Left renal cortex interstitium (tissue), 4 donors: ENCODE data around the gene TBC1D16. TPM values are rescaled to one million over a fixed set of nuclear protein-coding genes. Genes with fewer than 3 reads are reported as not detected.

Experiments used
- DNase-seq, 4 donors: peaks; one replicate each; pipeline ENCODE4 v3.0.0-alpha.2; 2013; ENCODE audit warnings: low read depth in 4 of 4, low spot score in 2 of 4, missing footprints in 1 of 4
- polyA plus RNA-seq, 4 donors: library from polyadenylated mRNA; unstranded; fragments of 120-200 nt; gene quantifications; one replicate each; pipeline ENCODE4 v1.2.1, GENCODE V29; 2013; ENCODE audit not compliant: insufficient read length in 4 of 4

Gene TBC1D16, protein sequence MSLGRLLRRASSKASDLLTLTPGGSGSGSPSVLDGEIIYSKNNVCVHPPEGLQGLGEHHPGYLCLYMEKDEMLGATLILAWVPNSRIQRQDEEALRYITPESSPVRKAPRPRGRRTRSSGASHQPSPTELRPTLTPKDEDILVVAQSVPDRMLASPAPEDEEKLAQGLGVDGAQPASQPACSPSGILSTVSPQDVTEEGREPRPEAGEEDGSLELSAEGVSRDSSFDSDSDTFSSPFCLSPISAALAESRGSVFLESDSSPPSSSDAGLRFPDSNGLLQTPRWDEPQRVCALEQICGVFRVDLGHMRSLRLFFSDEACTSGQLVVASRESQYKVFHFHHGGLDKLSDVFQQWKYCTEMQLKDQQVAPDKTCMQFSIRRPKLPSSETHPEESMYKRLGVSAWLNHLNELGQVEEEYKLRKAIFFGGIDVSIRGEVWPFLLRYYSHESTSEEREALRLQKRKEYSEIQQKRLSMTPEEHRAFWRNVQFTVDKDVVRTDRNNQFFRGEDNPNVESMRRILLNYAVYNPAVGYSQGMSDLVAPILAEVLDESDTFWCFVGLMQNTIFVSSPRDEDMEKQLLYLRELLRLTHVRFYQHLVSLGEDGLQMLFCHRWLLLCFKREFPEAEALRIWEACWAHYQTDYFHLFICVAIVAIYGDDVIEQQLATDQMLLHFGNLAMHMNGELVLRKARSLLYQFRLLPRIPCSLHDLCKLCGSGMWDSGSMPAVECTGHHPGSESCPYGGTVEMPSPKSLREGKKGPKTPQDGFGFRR
- 10 to 100 TPM; 28.0 to 37.1 (median 33.9) TPM for polyA plus RNA-seq

- no peak for DNase-seq
Observed at GRCh38 chr17:80035687-80035936, at the start of gene TBC1D16. Gene TBC1D16 (minus strand): TSS chr17:80035872. CDS start chr17:80013547, 22,325 bp downstream.

DNA sequence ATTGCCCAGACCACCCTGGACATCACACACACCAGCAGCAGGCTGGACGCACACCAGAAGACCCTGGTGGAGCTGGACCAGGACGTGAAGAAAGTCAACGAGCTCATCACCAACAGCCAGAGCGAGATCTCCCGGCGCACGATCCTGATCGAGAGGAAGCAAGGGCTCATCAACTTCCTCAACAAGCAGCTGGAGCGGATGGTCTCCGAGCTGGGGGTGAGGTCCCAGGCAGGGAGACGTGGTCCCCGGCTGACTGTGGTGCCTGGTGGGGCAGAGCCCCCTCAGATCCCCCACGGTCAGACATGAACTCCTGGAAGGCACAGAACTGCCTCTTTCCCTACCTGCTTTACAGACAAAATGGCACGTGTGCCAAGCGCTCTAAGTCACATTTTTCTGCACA, 49.1 kb upstream of the TBC1D16 start:
- DNase-seq: no peak

DNA sequence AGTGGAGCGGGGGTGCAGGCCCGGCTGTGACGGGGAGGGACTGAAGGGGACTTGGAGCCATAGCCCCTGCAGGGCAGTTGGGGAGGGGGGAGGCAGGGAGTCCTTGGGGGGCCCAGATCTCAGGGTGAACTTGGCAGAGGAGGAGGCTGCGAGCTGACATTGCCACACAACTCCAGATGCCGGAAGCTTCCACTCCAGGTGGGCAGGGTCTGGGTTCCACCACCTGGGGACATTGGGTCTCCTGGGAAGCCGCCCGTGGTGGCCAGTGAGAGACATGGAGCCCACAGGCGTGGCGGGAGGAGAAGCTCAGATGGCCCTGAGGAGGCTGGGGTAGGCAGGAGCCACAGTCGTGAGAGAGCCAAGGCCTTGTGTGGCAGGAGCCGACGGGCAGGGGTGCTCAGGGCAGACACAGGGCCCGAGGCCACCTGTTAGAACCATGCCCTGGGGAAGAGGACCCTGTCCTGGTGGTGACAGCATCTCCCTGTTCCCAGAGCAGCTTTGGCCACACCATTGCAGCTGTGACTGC, 47.5 kb upstream of the TBC1D16 start:
- DNase-seq: no peak

GRCh38 chr17:80082403-80083135, 46.9 kb upstream of the TBC1D16 start:
- DNase-seq: no peak

GRCh38 chr17:80081596-80081995, 45.9 kb upstream of the TBC1D16 start:
- no peak for DNase-seq

- DNase-seq: no peak
Observed at GRCh38 chr17:80080081-80080480, 44.4 kb upstream of the TBC1D16 start.

DNA sequence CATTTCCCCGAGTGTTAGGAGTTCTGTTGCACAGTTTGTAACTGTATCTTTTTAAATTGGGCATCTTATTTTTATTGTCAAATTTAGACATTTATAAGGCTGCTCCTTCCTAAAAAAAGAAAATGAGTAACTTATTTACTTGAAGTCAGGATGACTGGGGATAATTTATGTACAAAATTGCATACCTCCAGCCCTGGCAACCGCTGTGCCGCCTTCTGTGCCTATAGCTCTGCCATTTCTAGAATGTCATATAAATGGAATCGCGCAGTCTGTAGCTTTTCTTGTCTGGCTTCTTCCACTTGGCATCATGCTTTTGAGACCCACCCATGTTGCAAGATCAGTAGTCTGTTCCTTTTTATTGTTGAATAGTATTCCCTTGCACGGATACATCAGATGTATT, 36.7 kb upstream of the TBC1D16 start:
- DNase-seq: no peak

DNA sequence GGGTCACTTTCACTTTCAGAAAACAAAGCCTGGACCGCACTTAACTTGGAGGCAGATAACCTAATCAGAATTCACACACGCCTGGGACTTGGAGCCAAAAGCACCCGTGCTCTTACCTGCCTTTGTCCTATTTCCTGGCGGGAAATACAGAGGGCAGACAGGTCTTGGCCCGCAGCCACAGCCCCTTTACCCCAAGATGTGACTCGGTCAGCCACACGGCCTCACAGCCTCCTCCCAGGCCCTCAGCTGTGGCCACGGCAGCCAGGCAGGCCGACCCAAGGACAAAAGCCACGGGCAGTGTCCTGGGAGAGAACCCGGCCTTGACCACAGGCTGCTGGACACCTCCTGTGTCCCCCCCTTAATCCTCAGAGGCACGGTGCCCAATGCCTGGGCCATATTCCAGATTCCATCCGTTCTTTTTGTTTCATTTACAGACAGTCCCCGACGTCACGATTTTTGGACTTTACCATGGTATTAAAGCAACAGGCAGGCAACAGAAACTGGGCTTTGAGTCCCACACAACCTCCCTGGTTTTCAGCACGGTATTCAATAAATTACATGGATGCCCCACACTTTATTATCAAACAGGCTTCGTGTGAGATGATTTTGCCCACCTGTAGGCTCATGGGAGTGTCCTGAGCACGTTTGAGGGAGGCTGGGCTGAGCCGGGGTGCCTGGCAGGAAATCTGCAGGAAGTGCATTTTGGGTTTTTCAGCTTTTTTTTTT, 35.6 kb upstream of the TBC1D16 start:
- DNase-seq: no peak

- no peak for DNase-seq
Observed at GRCh38 chr17:80070375-80071115, 34.9 kb upstream of the TBC1D16 start.

GRCh38 chr17:80068301-80069222, 32.9 kb upstream of the TBC1D16 start:
- DNase-seq: no peak

DNA sequence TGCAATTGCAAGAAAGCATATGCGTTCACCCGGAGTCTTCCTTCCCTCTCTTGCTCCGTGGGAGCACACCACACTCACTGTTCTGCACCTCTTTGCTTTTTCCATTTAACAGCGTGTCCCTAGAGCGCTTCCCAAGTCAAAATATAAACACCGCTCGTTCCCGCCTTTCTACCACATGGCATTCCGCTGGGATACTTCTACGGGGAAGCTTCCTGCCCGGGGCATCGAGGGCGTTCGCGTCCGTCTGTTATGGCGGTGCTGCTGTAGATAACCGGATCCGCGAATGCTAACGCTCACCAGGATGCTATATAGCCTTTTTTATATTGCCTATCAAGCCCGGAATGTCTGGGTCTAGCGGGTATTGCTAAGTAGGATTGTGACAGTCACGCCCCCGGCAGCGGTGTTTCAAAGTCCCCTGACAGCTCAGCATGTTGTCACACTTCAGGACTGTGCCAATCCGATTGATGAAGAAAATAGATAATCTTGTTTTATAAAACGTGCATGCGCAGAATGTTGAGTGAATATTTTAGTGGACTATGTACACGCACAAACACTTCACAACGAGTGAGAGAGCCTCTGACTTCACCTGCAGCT, 31.8 kb upstream of the TBC1D16 start:
- DNase-seq: no peak

GRCh38 chr17:80065478-80066170, 30.0 kb upstream of the TBC1D16 start:
- no peak for DNase-seq

- no peak for DNase-seq
Observed at GRCh38 chr17:80064696-80065095, 29.0 kb upstream of the TBC1D16 start.

GRCh38 chr17:80063830-80064585, 28.3 kb upstream of the TBC1D16 start:
- no peak for DNase-seq

DNA sequence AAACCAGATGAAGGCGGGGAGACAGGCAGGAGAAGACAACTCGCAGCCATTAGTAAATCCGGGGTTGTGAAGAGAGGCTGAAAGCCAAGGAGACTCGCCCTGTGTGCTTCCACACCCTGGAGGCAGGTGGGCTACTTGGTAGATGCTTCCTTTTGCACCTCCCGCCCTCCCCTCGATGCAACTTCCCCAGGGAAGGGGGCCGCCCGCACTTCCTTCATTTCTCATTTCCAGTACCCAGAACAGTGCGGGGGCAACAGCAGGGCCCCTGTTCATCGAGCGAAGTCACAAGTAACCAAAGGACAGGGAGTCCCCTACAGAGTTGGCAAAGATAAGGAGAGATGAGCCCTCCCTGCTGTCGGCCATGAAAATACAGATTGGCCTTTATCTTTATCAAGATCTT, 25.7 kb upstream of the TBC1D16 start:
- no peak for DNase-seq

DNA sequence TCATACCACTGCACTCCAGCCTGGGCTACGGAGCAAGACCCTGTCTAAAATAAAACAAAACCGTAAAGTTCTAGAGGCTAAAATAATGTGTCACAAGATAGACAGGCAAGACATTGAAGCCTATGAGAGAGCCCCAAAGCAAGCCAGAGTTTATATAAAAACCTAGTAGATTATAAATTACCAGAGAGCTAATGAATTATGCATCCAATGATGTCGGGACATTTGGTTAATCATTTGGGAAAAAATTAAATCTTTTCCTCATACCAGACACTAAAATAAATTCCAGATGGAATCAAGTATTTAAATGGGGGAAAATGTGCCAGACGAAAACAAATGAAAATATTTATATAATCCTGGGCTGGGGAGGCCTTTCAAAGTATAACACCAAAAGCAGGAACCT, 25.0 kb upstream of the TBC1D16 start:
- DNase-seq: no peak

- no peak for DNase-seq
Observed at GRCh38 chr17:80058311-80058955, 22.8 kb upstream of the TBC1D16 start.
